Measurements from ENCODE around the gene CREM.

DNA sequence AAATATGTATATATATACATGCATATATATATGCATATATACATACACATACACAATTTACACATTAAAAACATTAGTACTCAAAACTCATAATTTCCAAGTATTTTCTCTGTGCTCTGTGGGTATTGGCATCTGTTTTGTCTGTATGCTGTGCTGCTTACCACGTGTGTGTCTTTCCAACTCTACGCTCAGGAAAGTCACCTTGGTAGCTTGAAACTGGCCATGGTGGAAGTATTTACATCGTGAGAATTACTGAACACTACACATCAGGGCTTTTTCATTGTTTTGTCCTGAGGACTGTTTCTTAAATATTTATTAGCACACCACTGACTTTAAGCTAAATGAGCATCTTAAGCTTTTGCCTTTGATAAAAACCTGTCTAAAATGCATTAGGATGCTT, 79.6 kb downstream of the CREM start:
- no peak for TF ChIP-seq POLR2AphosphoS5 (IDR thresholded peaks at IDR 0.05; ENCODE audit: low read depth)
- TF ChIP-seq, protein P1, sequence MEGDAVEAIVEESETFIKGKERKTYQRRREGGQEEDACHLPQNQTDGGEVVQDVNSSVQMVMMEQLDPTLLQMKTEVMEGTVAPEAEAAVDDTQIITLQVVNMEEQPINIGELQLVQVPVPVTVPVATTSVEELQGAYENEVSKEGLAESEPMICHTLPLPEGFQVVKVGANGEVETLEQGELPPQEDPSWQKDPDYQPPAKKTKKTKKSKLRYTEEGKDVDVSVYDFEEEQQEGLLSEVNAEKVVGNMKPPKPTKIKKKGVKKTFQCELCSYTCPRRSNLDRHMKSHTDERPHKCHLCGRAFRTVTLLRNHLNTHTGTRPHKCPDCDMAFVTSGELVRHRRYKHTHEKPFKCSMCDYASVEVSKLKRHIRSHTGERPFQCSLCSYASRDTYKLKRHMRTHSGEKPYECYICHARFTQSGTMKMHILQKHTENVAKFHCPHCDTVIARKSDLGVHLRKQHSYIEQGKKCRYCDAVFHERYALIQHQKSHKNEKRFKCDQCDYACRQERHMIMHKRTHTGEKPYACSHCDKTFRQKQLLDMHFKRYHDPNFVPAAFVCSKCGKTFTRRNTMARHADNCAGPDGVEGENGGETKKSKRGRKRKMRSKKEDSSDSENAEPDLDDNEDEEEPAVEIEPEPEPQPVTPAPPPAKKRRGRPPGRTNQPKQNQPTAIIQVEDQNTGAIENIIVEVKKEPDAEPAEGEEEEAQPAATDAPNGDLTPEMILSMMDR (conservative IDR thresholded peaks at IDR 0.05; ENCODE audit: low read depth in 2 of 2): no peak
- TF ChIP-seq EZH2 (IDR thresholded peaks at IDR 0.05; ENCODE audit: low read depth, unreplicated experiment): no peak
- no peak for TF ChIP-seq EZH2phosphoT487 (IDR thresholded peaks at IDR 0.05; ENCODE audit: unreplicated experiment)
- TF ChIP-seq ZNF331 (CRISPR knock-in tag; IDR thresholded peaks at IDR 0.05; ENCODE audit: low read depth): no peak
- TF ChIP-seq CREB1 (CRISPR knock-in tag; IDR thresholded peaks at IDR 0.05; ENCODE audit: low read depth): no peak
- TF ChIP-seq STAT1 (IDR thresholded peaks at IDR 0.05; ENCODE audit: unreplicated experiment): no peak
- TF ChIP-seq, protein P2, sequence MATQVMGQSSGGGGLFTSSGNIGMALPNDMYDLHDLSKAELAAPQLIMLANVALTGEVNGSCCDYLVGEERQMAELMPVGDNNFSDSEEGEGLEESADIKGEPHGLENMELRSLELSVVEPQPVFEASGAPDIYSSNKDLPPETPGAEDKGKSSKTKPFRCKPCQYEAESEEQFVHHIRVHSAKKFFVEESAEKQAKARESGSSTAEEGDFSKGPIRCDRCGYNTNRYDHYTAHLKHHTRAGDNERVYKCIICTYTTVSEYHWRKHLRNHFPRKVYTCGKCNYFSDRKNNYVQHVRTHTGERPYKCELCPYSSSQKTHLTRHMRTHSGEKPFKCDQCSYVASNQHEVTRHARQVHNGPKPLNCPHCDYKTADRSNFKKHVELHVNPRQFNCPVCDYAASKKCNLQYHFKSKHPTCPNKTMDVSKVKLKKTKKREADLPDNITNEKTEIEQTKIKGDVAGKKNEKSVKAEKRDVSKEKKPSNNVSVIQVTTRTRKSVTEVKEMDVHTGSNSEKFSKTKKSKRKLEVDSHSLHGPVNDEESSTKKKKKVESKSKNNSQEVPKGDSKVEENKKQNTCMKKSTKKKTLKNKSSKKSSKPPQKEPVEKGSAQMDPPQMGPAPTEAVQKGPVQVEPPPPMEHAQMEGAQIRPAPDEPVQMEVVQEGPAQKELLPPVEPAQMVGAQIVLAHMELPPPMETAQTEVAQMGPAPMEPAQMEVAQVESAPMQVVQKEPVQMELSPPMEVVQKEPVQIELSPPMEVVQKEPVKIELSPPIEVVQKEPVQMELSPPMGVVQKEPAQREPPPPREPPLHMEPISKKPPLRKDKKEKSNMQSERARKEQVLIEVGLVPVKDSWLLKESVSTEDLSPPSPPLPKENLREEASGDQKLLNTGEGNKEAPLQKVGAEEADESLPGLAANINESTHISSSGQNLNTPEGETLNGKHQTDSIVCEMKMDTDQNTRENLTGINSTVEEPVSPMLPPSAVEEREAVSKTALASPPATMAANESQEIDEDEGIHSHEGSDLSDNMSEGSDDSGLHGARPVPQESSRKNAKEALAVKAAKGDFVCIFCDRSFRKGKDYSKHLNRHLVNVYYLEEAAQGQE (IDR thresholded peaks at IDR 0.05; ENCODE audit: unreplicated experiment): no peak
- TF ChIP-seq JUNB (IDR thresholded peaks at IDR 0.05; ENCODE audit: unreplicated experiment): no peak

All from GM23338 (cell line).